Bronchial smooth muscle cell (primary cell): ENCODE results near the gene PPFIBP1. TPM values are rescaled to one million over a fixed set of nuclear protein-coding genes. Genes with fewer than 3 reads are reported as not detected.

Experiments
- total RNA-seq: library from RNA; depleted of rRNA; stranded (reverse); fragments of >200 nt; gene quantifications from 2 replicates; pipeline ENCODE4 v1.2.1, GENCODE V29; 2014

The PPFIBP1 gene
- total RNA-seq, result 45.8 and 65.9 TPM in 2 replicates

DNA sequence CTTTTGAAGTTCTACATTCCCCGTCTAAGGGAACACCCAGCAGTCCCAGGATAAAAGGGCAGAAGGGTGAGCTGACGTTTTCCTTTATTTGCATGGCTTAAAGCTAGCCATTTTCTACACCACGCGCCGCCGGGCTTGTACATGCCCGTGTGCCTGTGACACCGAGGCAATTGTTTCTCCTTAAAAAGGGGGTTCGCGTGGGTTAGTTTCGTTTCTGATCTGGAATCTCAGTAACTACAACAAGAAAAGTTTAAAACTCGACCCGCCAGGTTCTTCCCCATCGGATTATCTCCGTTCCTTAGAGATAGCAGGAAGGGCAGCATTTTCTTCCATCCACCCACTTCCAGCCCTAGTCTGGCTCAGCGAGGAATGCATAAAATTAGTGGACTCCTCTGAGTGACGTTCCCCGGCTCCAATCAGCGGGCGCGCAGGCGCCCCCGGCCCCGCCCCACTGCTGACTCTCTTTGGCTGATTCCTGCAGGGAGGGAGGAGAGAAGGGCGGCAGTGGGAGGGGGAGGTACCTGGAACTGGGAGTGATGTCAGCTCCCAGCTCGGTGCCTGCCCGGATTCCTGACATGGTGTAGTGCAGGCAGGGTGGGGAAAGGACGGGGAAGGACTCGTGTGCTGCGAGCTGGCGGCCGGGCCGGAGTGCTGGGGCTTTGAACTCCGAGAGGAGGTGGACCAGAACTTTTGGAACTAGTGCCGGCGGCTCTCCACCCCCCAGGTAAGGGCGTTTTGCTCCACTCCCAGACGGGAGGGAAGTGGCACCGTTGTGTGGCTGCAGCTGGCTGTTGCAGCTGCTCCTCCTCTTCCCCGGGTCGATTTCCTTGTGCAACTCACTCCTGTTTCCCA lies at the start of gene PPFIBP1:
PPFIBP1 (plus strand) TSS at position 565 of the 852 bp plus-strand sequence. CDS start 109,191 bp downstream, outside the sequence.

DNA sequence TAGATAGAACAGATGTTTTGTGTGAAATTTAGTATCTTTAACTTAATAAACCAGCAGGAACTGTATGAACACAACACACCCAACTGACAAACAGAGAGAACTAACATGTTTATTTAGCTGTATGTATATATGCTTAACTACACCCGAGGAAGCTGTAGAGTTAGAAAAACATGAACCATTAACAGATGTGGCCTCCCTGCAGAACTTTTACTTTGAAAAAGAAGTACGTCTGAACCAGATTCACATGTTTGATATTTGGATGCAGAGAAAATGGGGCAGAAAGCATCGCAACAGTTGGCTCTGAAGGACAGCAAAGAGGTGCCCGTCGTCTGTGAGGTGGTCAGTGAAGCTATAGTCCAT lies 172.3 kb downstream of the PPFIBP1 start, which contains the start of gene REP15:
REP15 (plus strand) TSS at position 155 of the 360 bp plus-strand sequence; CDS start at position 271, 116 bp downstream.

DNA sequence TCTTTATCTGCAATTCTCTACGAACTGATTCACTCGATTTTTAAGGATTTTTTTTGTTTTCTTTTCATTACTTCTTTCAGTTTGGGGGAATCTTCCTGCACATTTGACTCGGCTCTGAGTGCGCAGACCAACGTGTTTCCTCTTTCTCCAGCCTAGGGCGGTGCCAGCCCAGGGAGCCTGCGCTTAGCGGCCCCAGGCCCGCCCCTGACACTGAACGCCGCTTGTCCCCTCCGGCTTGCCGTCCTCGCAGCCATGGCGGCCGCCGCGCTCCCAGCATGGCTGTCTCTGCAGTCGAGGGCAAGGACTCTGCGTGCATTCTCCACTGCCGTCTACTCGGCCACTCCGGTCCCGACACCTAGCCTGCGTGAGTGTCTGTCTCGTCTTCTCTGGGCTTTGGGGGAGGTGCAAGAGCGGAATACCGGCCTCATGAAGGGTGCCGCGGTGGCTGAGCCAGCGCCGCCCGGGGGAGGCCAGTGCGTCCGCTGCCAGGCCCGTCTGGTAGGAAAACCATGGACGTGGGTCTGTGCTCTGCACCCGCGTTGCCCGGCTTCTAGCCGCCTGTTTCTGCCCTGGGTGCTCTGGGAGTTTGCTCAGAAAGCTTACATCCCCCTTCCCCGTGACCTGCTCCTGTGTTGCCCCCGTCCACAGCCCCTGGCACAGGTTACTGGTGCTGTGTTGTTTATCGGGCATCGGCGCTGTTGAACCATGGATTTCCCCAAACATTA lies 186.7 kb downstream of the PPFIBP1 start, which contains the start of gene MRPS35:
MRPS35 (plus strand) TSS at position 241 of the 725 bp plus-strand sequence; CDS start at position 253, 12 bp downstream.

Other genes starting within 250 kb of the PPFIBP1 start
- 8.4 and 15.4 TPM in 2 replicates for gene BMAL2, start 191.4 kb upstream of the PPFIBP1 start, total RNA-seq
- gene SMCO2, start 77.5 kb upstream of the PPFIBP1 start, total RNA-seq, result 0.09 TPM in 1 of 2 replicates, not detected in the other
- 0.32 and 0.60 TPM in 2 replicates for gene REP15, start 172.2 kb downstream of the PPFIBP1 start, total RNA-seq
- gene MRPS35, start 186.6 kb downstream of the PPFIBP1 start, total RNA-seq, result 26.0 and 37.4 TPM in 2 replicates